Prostate gland (tissue), 2 donors: Measurements from ENCODE around the gene LRFN4.

ENCODE experiments used
- CTCF ChIP-seq, 4 experiments: fragments of 200-600 bp in 2 of 4; fragments of 450-650 bp in 2 of 4; sonication (generic) in 2 of 4; IDR thresholded peaks; 1 replicate in 3 of 4; 2 replicates in 1 of 4; pipeline ENCODE4 v1.5.1; 2016 to 2019; ENCODE audit warnings: antibody characterized with exemption in 4 of 4, mild to moderate bottlenecking in 2 of 4, moderate library complexity in 2 of 4
- POLR2A ChIP-seq: fragments of 450-650 bp; IDR thresholded peaks from one replicate; pipeline ENCODE4 v1.6.1; 2016; ENCODE audit warnings: antibody characterized with exemption, mild to moderate bottlenecking

- TF ChIP-seq CTCF (IDR thresholded peaks at IDR 0.05) = no peak
- TF ChIP-seq POLR2A = no peak
Observed at GRCh38 chr11:66906061-66906733, 49.3 kb downstream of the LRFN4 start.
